Inflammatory macrophage (primary cell): ENCODE measurements around the gene RAB29.
"Not testable (repeated sequence)": the region's sequence is repeated elsewhere in the genome, so short reads cannot be mapped to it uniquely, and the experiment has no call there.

ENCODE experiments used
- DNase-seq, 2 donors: peaks; one replicate each; pipeline ENCODE4 v3.0.0-alpha.2; 2020 to 2022
- total RNA-seq, 18 experiments: gene quantifications; one replicate each; lab custom pipeline; 2026; ENCODE audit warnings: mixed read lengths in 6 of 18, inconsistent platforms in 2 of 18; lab: John Stamatoyannopoulos, UW

Gene RAB29
- 36.7 to 96.6 (median 55.0) reads per million in 18 experiments for total RNA-seq

- peak; percentile 85 to 87 for DNase-seq
These were observed at the start of gene RAB29 for GRCh38 chr1:205775015-205775716. Gene RAB29, minus strand, starts transcription at chr1:205775482. Its CDS starts 526 bp downstream, at chr1:205774956.

- no peak for DNase-seq
These were observed 48.9 kb upstream of the RAB29 start for GRCh38 chr1:205824180-205824579.

GRCh38 chr1:205823260-205823659 lies 48.0 kb upstream of the RAB29 start:
- not testable (repeated sequence) for DNase-seq

- no peak for DNase-seq
These were observed 47.1 kb upstream of the RAB29 start for GRCh38 chr1:205822397-205822796.

GRCh38 chr1:205817988-205818387 lies 42.7 kb upstream of the RAB29 start:
- DNase-seq = no peak

GRCh38 chr1:205817364-205817763 lies 42.1 kb upstream of the RAB29 start:
- no peak for DNase-seq

GRCh38 chr1:205813755-205814058 lies 38.4 kb upstream of the RAB29 start:
- DNase-seq = no peak

GRCh38 chr1:205812878-205813754 lies 37.8 kb upstream of the RAB29 start, which contains the start of gene SLC41A1:
Gene SLC41A1, minus strand, starts transcription at chr1:205813198. Its CDS starts 2,757 bp downstream, at chr1:205810441.
- DNase-seq = peak; percentile 84 to 85

GRCh38 chr1:205812271-205812877 lies 37.1 kb upstream of the RAB29 start:
- no peak for DNase-seq

GRCh38 chr1:205811660-205812059 lies 36.4 kb upstream of the RAB29 start:
- DNase-seq = no peak

GRCh38 chr1:205810448-205811157 lies 35.3 kb upstream of the RAB29 start:
- DNase-seq = no peak

- no peak for DNase-seq
These were observed 34.7 kb upstream of the RAB29 start for GRCh38 chr1:205809942-205810345.

- no peak for DNase-seq
These were observed 34.2 kb upstream of the RAB29 start for GRCh38 chr1:205809469-205809868.

- peak; percentile 24 to 34 for DNase-seq
These were observed 29.9 kb upstream of the RAB29 start for GRCh38 chr1:205805082-205805711.

- no peak for DNase-seq
These were observed 29.3 kb upstream of the RAB29 start for GRCh38 chr1:205804605-205805004.

GRCh38 chr1:205803986-205804385 lies 28.7 kb upstream of the RAB29 start:
- no peak for DNase-seq

GRCh38 chr1:205802060-205802459 lies 26.8 kb upstream of the RAB29 start:
- DNase-seq = no peak

- no peak for DNase-seq
These were observed 25.9 kb upstream of the RAB29 start for GRCh38 chr1:205800981-205801703.

- no peak for DNase-seq
These were observed 25.1 kb upstream of the RAB29 start for GRCh38 chr1:205800427-205800826.

- no peak for DNase-seq
These were observed 23.3 kb upstream of the RAB29 start for GRCh38 chr1:205798577-205798976.

GRCh38 chr1:205797168-205797567 lies 21.9 kb upstream of the RAB29 start:
- DNase-seq = peak in 1 of 2 donors; percentile 53
